Neural crest cell (in vitro differentiated cells): Measurements from ENCODE around the gene YBX3. TPM values are rescaled to one million over a fixed set of nuclear protein-coding genes. Genes with fewer than 3 reads are reported as not detected.

ENCODE experiments used
- DNase-seq: peaks from one replicate; pipeline ENCODE4 v3.0.0; 2021; ENCODE audit warnings: low read depth, mixed read lengths, low spot score
- H3K27ac Mint-ChIP-seq: one replicate; pipeline ENCODE4 v1.8.0; 2021; ENCODE audit warnings: mild to moderate bottlenecking, mixed read lengths; ENCODE audit not compliant: unreplicated experiment
- H3K27me3 Mint-ChIP-seq: 2 replicates; pipeline ENCODE4 v1.8.0; 2021; ENCODE audit warnings: low read depth, mild to moderate bottlenecking, mixed read lengths
- H3K36me3 Mint-ChIP-seq: 2 replicates; pipeline ENCODE4 v1.8.0; 2021; ENCODE audit warnings: low read depth, mild to moderate bottlenecking, mixed read lengths
- H3K4me1 Mint-ChIP-seq: 2 replicates; pipeline ENCODE4 v1.8.0; 2021; ENCODE audit warnings: mixed read lengths
- H3K4me3 Mint-ChIP-seq: one replicate; pipeline ENCODE4 v1.8.0; 2021; ENCODE audit warnings: mild to moderate bottlenecking, mixed read lengths
- H3K9me3 Mint-ChIP-seq: 2 replicates; pipeline ENCODE4 v1.8.0; 2021; ENCODE audit warnings: mixed read lengths
- CTCF ChIP-seq: fragments of 200-600 bp; sonication (generic); conservative IDR thresholded peaks from 2 replicates; pipeline ENCODE4 v1.5.0; 2021; ENCODE audit warnings: antibody characterized with exemption, mild to moderate bottlenecking
- total RNA-seq: library from RNA; stranded (reverse); gene quantifications from 2 replicates; pipeline ENCODE4 v1.2.1, GENCODE V29; 2021

Gene YBX3
- total RNA-seq, 1 donor from 2014 or later: 90.4 TPM

GRCh38 chr12:10672231-10672868, 50.8 kb downstream of the YBX3 start:
- Mint-ChIP-seq H3K27ac (no peak overlapping the region), H3K27me3 (peaks cover 79% of the 10 kb centered on the region), H3K4me1 (no peaks in the 10 kb centered on the region), H3K9me3 (no peaks in the 10 kb centered on the region), H3K36me3 (no peaks in the 10 kb centered on the region), H3K4me3 (no peak overlapping the region)
- no peak for TF ChIP-seq CTCF
- DNase-seq: no peak

GRCh38 chr12:10669533-10669932, 53.6 kb downstream of the YBX3 start:
- Mint-ChIP-seq H3K4me3 (no peak overlapping the region), H3K9me3 (no peaks in the 10 kb centered on the region), H3K27ac (no peak overlapping the region), H3K4me1 (no peaks in the 10 kb centered on the region), H3K27me3 (peaks cover 63% of the 10 kb centered on the region), H3K36me3 (no peaks in the 10 kb centered on the region)
- TF ChIP-seq CTCF: no peak
- no peak for DNase-seq

- Mint-ChIP-seq H3K4me3 (no peak overlapping the region), H3K4me1 (no peaks in the 10 kb centered on the region), H3K27ac (no peak overlapping the region), H3K36me3 (no peaks in the 10 kb centered on the region), H3K27me3 (peaks cover 57% of the 10 kb centered on the region), H3K9me3 (no peaks in the 10 kb centered on the region)
- DNase-seq: no peak
- no peak for TF ChIP-seq CTCF
Observed at GRCh38 chr12:10668526-10668925, 54.6 kb downstream of the YBX3 start.

- H3K27me3 Mint-ChIP-seq: peaks cover 48% of the 10 kb centered on the region
- TF ChIP-seq CTCF: no peak
- no peaks in the 10 kb centered on the region for H3K36me3 Mint-ChIP-seq
- no peak overlapping the region for H3K4me3 Mint-ChIP-seq
- H3K9me3 Mint-ChIP-seq: no peaks in the 10 kb centered on the region
- DNase-seq: no peak
- H3K27ac Mint-ChIP-seq: no peak overlapping the region
- H3K4me1 Mint-ChIP-seq: no peaks in the 10 kb centered on the region
Observed at GRCh38 chr12:10667581-10667980, 55.5 kb downstream of the YBX3 start.

- no peaks in the 10 kb centered on the region for H3K36me3 Mint-ChIP-seq
- no peaks in the 10 kb centered on the region for H3K4me1 Mint-ChIP-seq
- H3K27ac Mint-ChIP-seq: no peak overlapping the region
- DNase-seq: no peak
- no peak overlapping the region for H3K4me3 Mint-ChIP-seq
- peaks cover 31% of the 10 kb centered on the region for H3K27me3 Mint-ChIP-seq
- H3K9me3 Mint-ChIP-seq: no peaks in the 10 kb centered on the region
- no peak for TF ChIP-seq CTCF
Observed at GRCh38 chr12:10664499-10664898, 58.6 kb downstream of the YBX3 start.
